Small intestine (tissue), 7 donors: ENCODE data around the gene PLCL1. TPM values are rescaled to one million over a fixed set of nuclear protein-coding genes. Genes with fewer than 3 reads are reported as not detected.

Experiments used
- DNase-seq, 2 donors: peaks; one replicate each; pipeline versions ENCODE4 v3.0.0 to v3.0.0-alpha.2; 2013
- FAIRE-seq: peaks from 2 replicates; lab custom pipeline; 2012; peaks lifted over from hg19 to GRCh38; lab: Jason Lieb, UNC
- H3K27ac ChIP-seq, 3 donors: one replicate each; pipeline ENCODE4 v1.5.1; 2013; ENCODE audit warnings: low read length in 2 of 3, mild to moderate bottlenecking in 2 of 3, control low read depth in 1 of 3, inconsistent platforms in 1 of 3, low read depth in 1 of 3, moderate library complexity in 1 of 3
- H3K27me3 ChIP-seq, 3 donors: one replicate each; pipeline ENCODE4 v1.6.1; 2013; ENCODE audit warnings: low read length in 3 of 3, inconsistent platforms in 1 of 3; ENCODE audit not compliant: control insufficient read depth in 3 of 3, insufficient read depth in 3 of 3
- H3K36me3 ChIP-seq, 3 donors: one replicate each; pipeline ENCODE4 v1.6.1; 2013; ENCODE audit warnings: low read length in 3 of 3, inconsistent platforms in 1 of 3, low read depth in 1 of 3, mild to moderate bottlenecking in 1 of 3, moderate library complexity in 1 of 3; ENCODE audit not compliant: control insufficient read depth in 3 of 3, insufficient read depth in 2 of 3
- H3K4me1 ChIP-seq, 3 donors: one replicate each; pipeline ENCODE4 v1.6.1; 2013; ENCODE audit warnings: low read length in 2 of 3, inconsistent platforms in 1 of 3, low read depth in 1 of 3, mild to moderate bottlenecking in 1 of 3, moderate library complexity in 1 of 3; ENCODE audit not compliant: control insufficient read depth in 3 of 3, insufficient read depth in 2 of 3
- H3K4me3 ChIP-seq, 3 donors: one replicate each; pipeline ENCODE4 v1.5.1; 2013; ENCODE audit warnings: low read length in 3 of 3, control low read depth in 1 of 3, inconsistent platforms in 1 of 3, low read depth in 1 of 3, mild to moderate bottlenecking in 1 of 3, moderate library complexity in 1 of 3
- H3K9me3 ChIP-seq, 2 donors: one replicate each; pipeline ENCODE4 v1.6.1; 2013; ENCODE audit warnings: low read depth in 1 of 2, low read length in 1 of 2; ENCODE audit not compliant: control insufficient read depth in 2 of 2, insufficient read depth in 1 of 2
- WGBS, 3 donors: extraction: QIAGEN DNeasy Blood & Tissue Kit; methylation state at CpG; one replicate each; pipeline ENCODE4 v1.1.7; 2013; 5-methylcytosine and 5-hydroxymethylcytosine counted together
- polyA plus RNA-seq, 4 donors: library from polyadenylated mRNA; stranded (reverse) in 3 of 4; unstranded in 1 of 4; fragments of 200-250 nt in 3 of 4; fragments of 120-200 nt in 1 of 4; gene quantifications; one replicate each; pipeline versions ENCODE4 v1.2.1 to v1.2.3, GENCODE V29; 2013
- donor health status: healthy with polysubstance abuse.
- donor health status: control.
- donor health status: control.
- donor health status: Bipolar disorder and iron deficiency.
- donor health status: healthy.

PLCL1 gene
- polyA plus RNA-seq, 4 donors: 0.58 to 2.3 (median 0.81) TPM; not detected in 1

GRCh38 chr2:197851451-197851850 is 47.1 kb downstream of the PLCL1 start:
- FAIRE-seq (no peak), DNase-seq (no peak)
- no peak overlapping the region for H3K27ac ChIP-seq
- WGBS, 3 donors: 60 to 83% (median 69%) methylated on average over 1 of the region's 1 CpG
- no peaks in the 10 kb centered on the region for H3K27me3 ChIP-seq
- H3K4me1 ChIP-seq: no peaks in the 10 kb centered on the region
- no peaks in the 10 kb centered on the region for H3K36me3 ChIP-seq
- H3K9me3 ChIP-seq: no peaks in the 10 kb centered on the region
- H3K4me3 ChIP-seq: no peak overlapping the region

- Histone ChIP-seq H3K4me3 (no peak overlapping the region), H3K9me3 (no peaks in the 10 kb centered on the region), H3K36me3 (no peaks in the 10 kb centered on the region), H3K27ac (no peak overlapping the region), H3K4me1 (no peaks in the 10 kb centered on the region), H3K27me3 (no peaks in the 10 kb centered on the region)
- DNase-seq (no peak), FAIRE-seq (no peak)
- WGBS, 3 donors: 50 to 56% (median 55%) methylated on average over 2 of the region's 2 CpGs
Observed at GRCh38 chr2:197852108-197852507, 47.7 kb downstream of the PLCL1 start.

GRCh38 chr2:197853549-197853948 is 49.2 kb downstream of the PLCL1 start:
- no peaks in the 10 kb centered on the region for H3K27me3 ChIP-seq
- 0 to 47% (median 25%) methylated on average over 1 of the region's 1 CpG for WGBS, 3 donors
- H3K27ac ChIP-seq: no peak overlapping the region
- FAIRE-seq (no peak), DNase-seq (peak in 1 of 2 donors; percentile 10)
- no peak overlapping the region for H3K4me3 ChIP-seq
- H3K9me3 ChIP-seq: peaks cover 0 to under 1% of the 10 kb centered on the region in 2 donors
- H3K36me3 ChIP-seq: no peaks in the 10 kb centered on the region
- no peaks in the 10 kb centered on the region for H3K4me1 ChIP-seq

DNA sequence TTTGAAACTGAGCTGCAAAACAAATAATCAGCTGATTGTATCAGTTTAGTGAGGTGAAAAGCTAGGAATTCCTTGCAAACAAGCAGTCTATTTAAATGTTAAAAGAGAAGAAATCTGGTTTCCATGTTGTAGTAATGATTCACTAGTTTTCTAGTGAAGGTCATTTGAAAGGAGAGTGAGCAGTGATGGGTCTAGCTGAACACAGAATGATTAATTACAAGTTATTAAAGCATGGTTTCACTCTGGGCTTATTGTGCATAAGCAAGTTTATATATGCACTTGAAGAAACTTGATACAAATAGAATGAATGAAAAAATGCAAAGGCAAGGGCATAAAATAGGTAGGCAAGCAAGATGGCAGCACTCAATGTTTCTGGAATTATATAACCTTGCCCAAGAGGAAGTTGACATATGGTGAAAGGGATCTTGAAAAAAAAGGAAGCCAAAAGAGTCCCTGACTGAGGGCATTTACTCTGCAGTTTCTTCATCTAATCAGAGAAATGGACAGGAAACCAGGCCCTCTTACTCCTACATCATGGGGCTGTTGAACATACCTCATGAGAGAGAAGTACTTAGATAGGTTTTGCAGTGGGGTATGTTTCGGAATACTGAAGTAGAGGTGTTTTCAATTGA is 53.2 kb downstream of the PLCL1 start:
- WGBS, 3 donors: 90 to 93% (median 91%) methylated on average over 1 of the region's 1 CpG

DNA sequence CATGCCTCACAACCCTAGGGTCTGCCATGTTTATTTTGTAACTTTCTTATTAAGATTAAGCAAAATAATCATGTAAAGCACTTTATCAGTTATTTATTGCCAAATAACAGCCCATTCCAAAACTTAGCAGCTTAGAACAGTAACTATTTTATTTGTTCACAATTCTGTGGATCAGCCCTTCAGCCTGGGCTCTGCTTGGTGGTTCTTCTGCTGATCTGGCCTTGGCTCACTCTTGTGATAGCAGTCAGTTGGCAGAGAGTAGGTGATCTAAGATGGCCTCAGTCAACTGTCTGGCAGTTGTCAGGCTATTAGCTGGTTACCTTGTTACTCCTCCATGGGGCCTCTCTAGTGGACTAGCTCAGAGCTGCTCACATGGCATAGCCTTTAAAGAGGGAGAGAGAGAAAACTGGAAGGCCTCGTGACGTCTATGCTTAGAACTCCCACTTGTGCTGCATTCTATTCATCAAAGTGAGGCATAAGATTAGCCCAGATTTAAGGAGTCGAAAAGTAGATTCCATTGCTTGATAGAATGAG is 54.3 kb downstream of the PLCL1 start:
- no peak overlapping the region for H3K4me3 ChIP-seq
- no peak for DNase-seq
- no peaks in the 10 kb centered on the region for H3K4me1 ChIP-seq
- no peak for FAIRE-seq
- H3K27ac ChIP-seq: no peak overlapping the region
- 64 to 72% (median 72%) methylated on average over 3 of the region's 3 CpGs for WGBS, 3 donors
- H3K36me3 ChIP-seq: no peaks in the 10 kb centered on the region
- H3K27me3 ChIP-seq: peaks cover 0 to 2% (median 0%) of the 10 kb centered on the region in 3 donors
- peaks cover 0 to 4% of the 10 kb centered on the region in 2 donors for H3K9me3 ChIP-seq

More for the DNA sequence above, 53.2 kb downstream of the PLCL1 start:
- H3K9me3 ChIP-seq: peaks cover 0 to 4% of the 10 kb centered on the region in 2 donors
- no peak overlapping the region for H3K4me3 ChIP-seq
- H3K4me1 ChIP-seq: no peaks in the 10 kb centered on the region
- peaks cover 0 to 2% (median 0%) of the 10 kb centered on the region in 3 donors for H3K27me3 ChIP-seq
- DNase-seq (no peak), FAIRE-seq (no peak)
- H3K27ac ChIP-seq: no peak overlapping the region
- H3K36me3 ChIP-seq: no peaks in the 10 kb centered on the region

GRCh38 chr2:197862246-197862955 is 58.0 kb downstream of the PLCL1 start:
- Histone ChIP-seq H3K4me3 (no peak overlapping the region), H3K27ac (no peak overlapping the region), H3K27me3 (peaks cover 0 to 2% (median 0%) of the 10 kb centered on the region in 3 donors), H3K36me3 (no peaks in the 10 kb centered on the region), H3K9me3 (peaks cover 0 to 4% of the 10 kb centered on the region in 2 donors), H3K4me1 (no peaks in the 10 kb centered on the region)
- DNase-seq: no peak
- FAIRE-seq: no peak
- 77 to 86% (median 79%) methylated on average over 1 of the region's 1 CpG for WGBS, 3 donors

- Histone ChIP-seq H3K9me3 (peaks cover 0 to 2% of the 10 kb centered on the region in 2 donors), H3K27ac (no peak overlapping the region), H3K36me3 (no peaks in the 10 kb centered on the region), H3K4me3 (no peak overlapping the region), H3K27me3 (peaks cover 0 to under 1% (median 0%) of the 10 kb centered on the region in 3 donors), H3K4me1 (no peaks in the 10 kb centered on the region)
- FAIRE-seq (no peak), DNase-seq (no peak)
- 60 to 82% (median 77%) methylated on average over 1 of the region's 1 CpG for WGBS, 3 donors
Observed at GRCh38 chr2:197863744-197864143, 59.4 kb downstream of the PLCL1 start.

DNA sequence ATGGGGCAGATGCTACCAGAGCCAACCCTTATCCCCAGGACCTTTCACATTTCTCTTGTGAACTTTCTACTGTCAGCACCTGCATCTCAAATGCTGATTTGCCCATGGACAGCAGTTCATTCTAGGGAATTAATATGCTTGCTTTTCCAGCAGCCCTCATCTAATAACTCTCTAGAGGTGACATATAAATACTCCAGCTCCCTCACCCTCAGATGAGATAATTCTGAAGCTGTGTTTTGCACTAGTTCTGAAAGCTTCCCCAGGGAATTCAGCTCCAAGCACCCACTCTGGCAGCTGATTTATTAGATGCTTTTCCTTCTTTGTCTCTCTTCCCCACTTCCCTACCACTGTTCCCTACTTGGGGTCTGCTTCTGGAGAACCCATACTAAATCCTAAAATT is 62.1 kb downstream of the PLCL1 start:
- H3K4me3 ChIP-seq: no peak overlapping the region
- DNase-seq: no peak
- FAIRE-seq: no peak
- H3K9me3 ChIP-seq: no peaks in the 10 kb centered on the region
- H3K4me1 ChIP-seq: no peaks in the 10 kb centered on the region
- H3K27me3 ChIP-seq: no peaks in the 10 kb centered on the region
- H3K36me3 ChIP-seq: no peaks in the 10 kb centered on the region
- H3K27ac ChIP-seq: no peak overlapping the region
